Measurements from ENCODE around the gene MAML3. TPM values are rescaled to one million over a fixed set of nuclear protein-coding genes. Genes with fewer than 3 reads are reported as not detected.

MAML3 gene
- total RNA-seq, 1 donor from 2014 or later = 8.1 TPM

DNA sequence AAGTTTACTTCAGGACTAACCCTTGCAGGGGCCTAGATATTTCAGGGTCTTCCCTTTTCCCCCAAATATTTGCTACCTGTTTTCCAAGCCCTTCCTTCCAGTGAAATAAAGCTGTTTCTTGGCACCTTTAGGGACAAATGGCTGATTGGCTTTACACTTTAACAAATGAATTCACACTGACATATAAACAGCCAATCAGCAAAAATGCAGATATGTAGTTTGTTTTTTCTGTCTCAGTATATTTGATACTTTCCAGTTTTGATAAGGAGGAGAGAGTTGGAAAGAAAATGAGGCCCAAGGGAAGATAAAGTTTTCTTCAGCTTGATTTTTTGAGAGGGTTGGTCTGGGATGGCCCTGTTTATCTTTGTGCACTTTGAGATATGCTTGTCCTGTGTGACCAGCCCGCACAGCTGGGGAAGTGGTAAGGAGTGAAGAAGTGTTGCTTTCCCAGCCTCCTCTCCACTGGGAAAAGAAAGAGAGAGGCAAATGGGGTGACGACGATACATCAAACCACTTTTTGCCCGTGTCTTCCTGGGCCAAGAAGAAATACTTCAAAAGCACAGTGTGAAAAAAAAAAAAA is 420.9 kb downstream of the MAML3 start:
- Mint-ChIP-seq H3K4me3 (ENCODE audit: unreplicated experiment) (no peak overlapping the region), H3K9me3 (ENCODE audit: unreplicated experiment) (no peaks in the 10 kb centered on the region), H3K36me3 (ENCODE audit: low read depth, unreplicated experiment) (peaks cover 11% of the 10 kb centered on the region), H3K4me1 (ENCODE audit: low read depth, unreplicated experiment) (peaks cover 15% of the 10 kb centered on the region), H3K27me3 (ENCODE audit: low read depth, unreplicated experiment) (no peaks in the 10 kb centered on the region), H3K27ac (ENCODE audit: unreplicated experiment) (no peak overlapping the region)
- no peaks in the 10 kb centered on the region for H3K9me3 ChIP-seq (ENCODE audit: insufficient read depth, low read depth, low read length)
- no peak overlapping the region for H3K27ac ChIP-seq (ENCODE audit: low read depth, low read length)
- H3K4me3 ChIP-seq (ENCODE audit: insufficient read depth, low read depth, low read length) = no peak overlapping the region
- TF ChIP-seq, protein P1, sequence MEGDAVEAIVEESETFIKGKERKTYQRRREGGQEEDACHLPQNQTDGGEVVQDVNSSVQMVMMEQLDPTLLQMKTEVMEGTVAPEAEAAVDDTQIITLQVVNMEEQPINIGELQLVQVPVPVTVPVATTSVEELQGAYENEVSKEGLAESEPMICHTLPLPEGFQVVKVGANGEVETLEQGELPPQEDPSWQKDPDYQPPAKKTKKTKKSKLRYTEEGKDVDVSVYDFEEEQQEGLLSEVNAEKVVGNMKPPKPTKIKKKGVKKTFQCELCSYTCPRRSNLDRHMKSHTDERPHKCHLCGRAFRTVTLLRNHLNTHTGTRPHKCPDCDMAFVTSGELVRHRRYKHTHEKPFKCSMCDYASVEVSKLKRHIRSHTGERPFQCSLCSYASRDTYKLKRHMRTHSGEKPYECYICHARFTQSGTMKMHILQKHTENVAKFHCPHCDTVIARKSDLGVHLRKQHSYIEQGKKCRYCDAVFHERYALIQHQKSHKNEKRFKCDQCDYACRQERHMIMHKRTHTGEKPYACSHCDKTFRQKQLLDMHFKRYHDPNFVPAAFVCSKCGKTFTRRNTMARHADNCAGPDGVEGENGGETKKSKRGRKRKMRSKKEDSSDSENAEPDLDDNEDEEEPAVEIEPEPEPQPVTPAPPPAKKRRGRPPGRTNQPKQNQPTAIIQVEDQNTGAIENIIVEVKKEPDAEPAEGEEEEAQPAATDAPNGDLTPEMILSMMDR (IDR thresholded peaks at IDR 0.05; ENCODE audit: insufficient read depth, low read depth, low read length) = no peak
- H3K4me2 ChIP-seq (ENCODE audit: low read length) = no peak overlapping the region
- no peaks in the 10 kb centered on the region for H4K20me1 ChIP-seq (ENCODE audit: insufficient read depth, low read length)
- H3K4me1 ChIP-seq (ENCODE audit: insufficient read depth, low read length) = peaks cover 16% of the 10 kb centered on the region
- DNase-seq (ENCODE audit: low read depth) (no peak), FAIRE-seq (no peak)
- H2AFZ ChIP-seq (ENCODE audit: low read depth, low read length) = no peak overlapping the region
- no peaks in the 10 kb centered on the region for H3K36me3 ChIP-seq (ENCODE audit: insufficient read depth, low read length)
- H3K79me2 ChIP-seq (ENCODE audit: insufficient read depth, low read length) = no peaks in the 10 kb centered on the region
- no peak overlapping the region for H3K9ac ChIP-seq (ENCODE audit: low read length)
- no peaks in the 10 kb centered on the region for H3K27me3 ChIP-seq (ENCODE audit: insufficient read depth, low read length)

DNA sequence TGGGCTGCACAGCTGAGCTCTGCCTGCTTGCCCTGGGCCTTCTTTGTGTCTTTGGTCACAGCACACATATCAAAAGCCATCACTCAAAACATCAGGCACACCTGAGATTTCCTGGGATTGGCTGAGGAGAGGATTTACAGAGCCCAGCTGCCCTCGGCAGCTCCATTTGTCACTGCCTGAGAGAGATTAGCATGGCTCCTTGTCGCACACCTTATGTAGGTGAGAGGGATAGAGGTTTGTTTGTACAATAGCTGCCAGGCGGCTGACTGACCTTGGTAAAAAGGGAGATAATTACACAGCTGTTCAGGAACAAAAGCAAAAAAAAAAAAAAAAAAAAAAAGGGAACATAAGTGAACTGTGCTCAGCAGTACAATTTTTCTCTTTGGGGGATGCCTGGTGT is 425.1 kb downstream of the MAML3 start:
- Histone ChIP-seq H3K27ac (ENCODE audit: low read depth, low read length) (no peak overlapping the region), H3K4me1 (ENCODE audit: insufficient read depth, low read length) (no peaks in the 10 kb centered on the region), H3K4me3 (ENCODE audit: insufficient read depth, low read depth, low read length) (no peak overlapping the region), H4K20me1 (ENCODE audit: insufficient read depth, low read length) (no peaks in the 10 kb centered on the region), H2AFZ (ENCODE audit: low read depth, low read length) (no peak overlapping the region), H3K79me2 (ENCODE audit: insufficient read depth, low read length) (no peaks in the 10 kb centered on the region), H3K36me3 (ENCODE audit: insufficient read depth, low read length) (no peaks in the 10 kb centered on the region), H3K9me3 (ENCODE audit: insufficient read depth, low read depth, low read length) (no peaks in the 10 kb centered on the region), H3K9ac (ENCODE audit: low read length) (no peak overlapping the region), H3K4me2 (ENCODE audit: low read length) (no peak overlapping the region), H3K27me3 (ENCODE audit: insufficient read depth, low read length) (no peaks in the 10 kb centered on the region)
- H3K9me3 Mint-ChIP-seq (ENCODE audit: unreplicated experiment) = no peaks in the 10 kb centered on the region
- H3K4me3 Mint-ChIP-seq (ENCODE audit: unreplicated experiment) = no peak overlapping the region
- peaks cover 14% of the 10 kb centered on the region for H3K36me3 Mint-ChIP-seq (ENCODE audit: low read depth, unreplicated experiment)
- no peak overlapping the region for H3K27ac Mint-ChIP-seq (ENCODE audit: unreplicated experiment)
- DNase-seq (ENCODE audit: low read depth) (no peak), FAIRE-seq (no peak)
- TF ChIP-seq, protein P1 (IDR thresholded peaks at IDR 0.05; ENCODE audit: insufficient read depth, low read depth, low read length) = no peak
- no peak for TF ChIP-seq EZH2 (IDR thresholded peaks at IDR 0.05; ENCODE audit: insufficient read depth, low read length)
- peaks cover 4% of the 10 kb centered on the region for H3K4me1 Mint-ChIP-seq (ENCODE audit: low read depth, unreplicated experiment)
- no peaks in the 10 kb centered on the region for H3K27me3 Mint-ChIP-seq (ENCODE audit: low read depth, unreplicated experiment)

- no peaks in the 10 kb centered on the region for H3K4me1 ChIP-seq (ENCODE audit: insufficient read depth, low read length)
- no peaks in the 10 kb centered on the region for H4K20me1 ChIP-seq (ENCODE audit: insufficient read depth, low read length)
- H3K9me3 ChIP-seq (ENCODE audit: insufficient read depth, low read depth, low read length) = no peaks in the 10 kb centered on the region
- Mint-ChIP-seq H3K4me3 (ENCODE audit: unreplicated experiment) (no peak overlapping the region), H3K27me3 (ENCODE audit: low read depth, unreplicated experiment) (no peaks in the 10 kb centered on the region), H3K36me3 (ENCODE audit: low read depth, unreplicated experiment) (peaks cover 14% of the 10 kb centered on the region), H3K4me1 (ENCODE audit: low read depth, unreplicated experiment) (peaks cover 4% of the 10 kb centered on the region), H3K9me3 (ENCODE audit: unreplicated experiment) (no peaks in the 10 kb centered on the region), H3K27ac (ENCODE audit: unreplicated experiment) (no peak overlapping the region)
- H3K79me2 ChIP-seq (ENCODE audit: insufficient read depth, low read length) = no peaks in the 10 kb centered on the region
- H3K9ac ChIP-seq (ENCODE audit: low read length) = no peak overlapping the region
- FAIRE-seq (no peak), DNase-seq (ENCODE audit: low read depth) (no peak)
- no peak overlapping the region for H2AFZ ChIP-seq (ENCODE audit: low read depth, low read length)
- H3K27ac ChIP-seq (ENCODE audit: low read depth, low read length) = no peak overlapping the region
- no peak overlapping the region for H3K4me3 ChIP-seq (ENCODE audit: insufficient read depth, low read depth, low read length)
- no peaks in the 10 kb centered on the region for H3K27me3 ChIP-seq (ENCODE audit: insufficient read depth, low read length)
- H3K36me3 ChIP-seq (ENCODE audit: insufficient read depth, low read length) = no peaks in the 10 kb centered on the region
- TF ChIP-seq, protein P1 (IDR thresholded peaks at IDR 0.05; ENCODE audit: insufficient read depth, low read depth, low read length) = no peak
- no peak for TF ChIP-seq EZH2 (IDR thresholded peaks at IDR 0.05; ENCODE audit: insufficient read depth, low read length)
- H3K4me2 ChIP-seq (ENCODE audit: low read length) = no peak overlapping the region
Measured at GRCh38 chr4:139728146-139728545, 425.8 kb downstream of the MAML3 start.

Measured in astrocyte (in vitro differentiated cells and primary cell).